Neuronal stem cell (in vitro differentiated cells): ENCODE results near the gene GRPEL1.

Source experiments
- DNase-seq: peaks from one replicate; pipeline ENCODE4 v3.0.0-alpha.2; 2013; ENCODE audit warnings: low spot score
- H2AFZ ChIP-seq: one replicate; pipeline ENCODE4 v1.6.1; 2013; ENCODE audit warnings: mild to moderate bottlenecking, low read length, inconsistent platforms
- H2AK5ac ChIP-seq: 2 replicates; pipeline ENCODE4 v1.6.1; 2013; ENCODE audit warnings: low read depth, mild to moderate bottlenecking, inconsistent platforms, low read length, moderate library complexity, mixed read lengths
- H2BK120ac ChIP-seq: 2 replicates; pipeline ENCODE4 v1.6.1; 2013; ENCODE audit warnings: low read depth, mild to moderate bottlenecking, inconsistent platforms, low read length, moderate library complexity, mixed read lengths
- H2BK12ac ChIP-seq: one replicate; pipeline ENCODE4 v1.6.1; 2013; ENCODE audit warnings: low read length, inconsistent platforms
- H2BK15ac ChIP-seq: 2 replicates; pipeline ENCODE4 v1.6.1; 2013; ENCODE audit warnings: mild to moderate bottlenecking, low read length, inconsistent platforms, mixed read lengths
- H2BK5ac ChIP-seq: one replicate; pipeline ENCODE4 v1.6.1; 2013; ENCODE audit warnings: inconsistent platforms, mild to moderate bottlenecking, low read length, moderate library complexity
- H3K14ac ChIP-seq: one replicate; pipeline ENCODE4 v1.6.1; 2013; ENCODE audit warnings: low read length, inconsistent platforms
- H3K18ac ChIP-seq: 2 replicates; pipeline ENCODE4 v1.6.1; 2013; ENCODE audit warnings: low read length, inconsistent platforms
- H3K23ac ChIP-seq: 2 replicates; pipeline ENCODE4 v1.6.1; 2013; ENCODE audit warnings: low read depth, mild to moderate bottlenecking, mixed read lengths, low read length, inconsistent platforms; ENCODE audit not compliant: poor library complexity
- H3K27ac ChIP-seq: replicated peaks from 3 replicates; pipeline ENCODE4 v1.5.1; 2013; ENCODE audit warnings: low read length, inconsistent platforms
- H3K27me3 ChIP-seq, 3 experiments: 2 replicates each; pipeline ENCODE4 v1.6.1; 2013; ENCODE audit warnings: low read length in 3 of 3, mild to moderate bottlenecking in 2 of 3, inconsistent platforms in 1 of 3, low read depth in 1 of 3, mixed read lengths in 1 of 3, moderate library complexity in 1 of 3; ENCODE audit not compliant: control insufficient read depth in 3 of 3, insufficient read depth in 3 of 3
- H3K36me3 ChIP-seq, 2 donors: replicated peaks in 1 of 2; 2 replicates each; pipeline ENCODE4 v1.6.1; 2013; ENCODE audit warnings: low read length in 2 of 2; ENCODE audit not compliant: control insufficient read depth in 2 of 2, insufficient read depth in 2 of 2
- H3K4ac ChIP-seq: 2 replicates; pipeline ENCODE4 v1.6.1; 2013; ENCODE audit warnings: inconsistent platforms, mild to moderate bottlenecking, low read length, moderate library complexity
- H3K4me1 ChIP-seq, 2 donors: 1 replicate in 1 of 2; 2 replicates in 1 of 2; pipeline ENCODE4 v1.6.1; 2013; ENCODE audit warnings: low read length in 2 of 2, low read depth in 1 of 2; ENCODE audit not compliant: control insufficient read depth in 2 of 2, insufficient read depth in 1 of 2
- H3K4me2 ChIP-seq: one replicate; pipeline ENCODE4 v1.6.1; 2013; ENCODE audit warnings: mild to moderate bottlenecking, low read length, inconsistent platforms; ENCODE audit not compliant: insufficient read depth, poor library complexity, severe bottlenecking
- H3K4me3 ChIP-seq, 2 donors: 2 replicates each; pipeline ENCODE4 v1.5.1; 2013; ENCODE audit warnings: low read length in 2 of 2, mild to moderate bottlenecking in 2 of 2, inconsistent platforms in 1 of 2, moderate library complexity in 1 of 2
- H3K79me1 ChIP-seq: one replicate; pipeline ENCODE4 v1.6.1; 2013; ENCODE audit warnings: low read depth, mild to moderate bottlenecking, inconsistent platforms, low read length, moderate library complexity
- H3K9ac ChIP-seq: one replicate; pipeline ENCODE4 v1.6.1; 2013; ENCODE audit warnings: mild to moderate bottlenecking, low read depth, low read length, inconsistent platforms; ENCODE audit not compliant: poor library complexity
- H3K9me3 ChIP-seq, 2 donors: replicated peaks in 1 of 2; 2 replicates each; pipeline versions ENCODE3 to v1.6.1; 2013; ENCODE audit warnings: low read length in 2 of 2, mild to moderate bottlenecking in 2 of 2, inconsistent platforms in 1 of 2, low read depth in 1 of 2, mixed read lengths in 1 of 2, moderate library complexity in 1 of 2; ENCODE audit not compliant: control insufficient read depth in 2 of 2, insufficient read depth in 1 of 2
- H4K8ac ChIP-seq: one replicate; pipeline ENCODE4 v1.6.1; 2013; ENCODE audit warnings: low read depth, mild to moderate bottlenecking, inconsistent platforms, low read length, moderate library complexity
- H4K91ac ChIP-seq: one replicate; pipeline ENCODE4 v1.6.1; 2013; ENCODE audit warnings: low read length, low read depth, mild to moderate bottlenecking, inconsistent platforms; ENCODE audit not compliant: poor library complexity
- WGBS, 2 donors: extraction: QIAGEN DNeasy Blood & Tissue Kit; methylation state at CpG; one replicate each; pipeline ENCODE4 v1.1.7; 2013; ENCODE audit warnings: missing lambda C conversion rate in 2 of 2, mixed read lengths in 1 of 2; ENCODE audit not compliant: insufficient read length in 2 of 2, insufficient replicate concordance in 1 of 2; ENCODE audit errors: extremely low coverage in 2 of 2; 5-methylcytosine and 5-hydroxymethylcytosine counted together

Gene GRPEL1

DNA sequence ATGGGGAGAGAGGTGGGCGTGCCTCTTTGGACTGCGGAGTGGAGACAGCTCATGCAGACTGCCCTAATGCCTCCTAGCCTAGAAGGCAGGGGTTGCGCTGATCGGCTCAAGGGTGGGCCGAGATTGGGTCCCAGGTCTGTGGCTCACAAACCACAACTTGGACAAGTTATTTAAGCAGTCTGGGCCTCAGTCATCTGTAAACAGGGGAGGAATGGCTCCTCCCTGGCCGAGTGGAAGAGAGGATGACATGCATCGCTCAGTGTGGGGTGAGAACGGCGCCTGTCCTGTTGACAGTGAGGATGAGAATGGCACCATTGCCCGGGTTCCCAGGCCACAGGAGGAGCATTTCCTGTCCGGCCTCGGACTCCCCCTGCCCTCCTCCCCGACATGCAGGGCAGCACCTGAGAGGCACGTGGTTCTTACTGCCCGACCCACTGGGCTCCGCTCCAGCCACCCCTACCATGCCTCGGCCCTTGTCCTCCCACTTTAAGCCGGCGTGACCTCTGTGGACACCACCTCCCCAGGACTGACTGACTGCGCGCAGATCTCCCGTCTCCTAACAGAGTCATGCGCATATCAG is 40.3 kb upstream of the GRPEL1 start:
- no peak overlapping the region for H2BK5ac ChIP-seq
- peak overlapping the region; percentile 60 for H3K18ac ChIP-seq
- no peaks in the 10 kb centered on the region for H3K79me1 ChIP-seq
- no peak overlapping the region for H3K14ac ChIP-seq
- no peaks in the 10 kb centered on the region for H3K36me3 ChIP-seq
- no peak for DNase-seq
- peak overlapping the region; percentile 87 for H2BK15ac ChIP-seq
- H3K9ac ChIP-seq, result no peak overlapping the region
- peak overlapping the region; percentile 67 for H3K23ac ChIP-seq
- peak overlapping the region; percentile 33 for H2BK120ac ChIP-seq
- H4K8ac ChIP-seq, result no peak overlapping the region
- H3K4me1 ChIP-seq, result peaks cover 0 to 8% of the 10 kb centered on the region in 2 donors
- no peak overlapping the region for H3K4me2 ChIP-seq
- H2AK5ac ChIP-seq, result peak overlapping the region; percentile 88
- peaks cover 0 to 5% of the 10 kb centered on the region in 2 donors for H3K9me3 ChIP-seq
- H4K91ac ChIP-seq, result no peak overlapping the region
- H2AFZ ChIP-seq, result no peak overlapping the region
- H3K4ac ChIP-seq, result no peak overlapping the region
- no peak overlapping the region for H3K27ac ChIP-seq
- peaks cover 0 to 18% (median 2%) of the 10 kb centered on the region in 3 experiments for H3K27me3 ChIP-seq
- no peak overlapping the region for H2BK12ac ChIP-seq
- no CpG with 5 or more reads among the region's 23 CpGs for WGBS, 2 donors
- no peak overlapping the region for H3K4me3 ChIP-seq

GRCh38 chr4:7107166-7107905 is 39.5 kb upstream of the GRPEL1 start:
- peak overlapping the region; percentile 27 for H3K18ac ChIP-seq
- DNase-seq, result no peak
- H3K23ac ChIP-seq, result peak overlapping the region; percentile 67
- peak overlapping the region; percentile 5 for H2BK12ac ChIP-seq
- H2BK120ac ChIP-seq, result peak overlapping the region; percentile 33
- H2AK5ac ChIP-seq, result peak overlapping the region; percentile 88
- no peak overlapping the region for H3K4ac ChIP-seq
- H3K4me2 ChIP-seq, result no peak overlapping the region
- H3K36me3 ChIP-seq, result no peaks in the 10 kb centered on the region
- H2BK5ac ChIP-seq, result no peak overlapping the region
- no peak overlapping the region for H4K8ac ChIP-seq
- peak overlapping the region; percentile 67 for H2BK15ac ChIP-seq
- WGBS, 2 donors, result no CpG with 5 or more reads among the region's 11 CpGs
- peaks cover 0 to 26% (median 2%) of the 10 kb centered on the region in 3 experiments for H3K27me3 ChIP-seq
- no peak overlapping the region for H2AFZ ChIP-seq
- peak overlapping the region; percentile 76 for H3K14ac ChIP-seq
- no peak overlapping the region for H3K27ac ChIP-seq
- H3K79me1 ChIP-seq, result no peaks in the 10 kb centered on the region
- peaks cover 0 to under 1% of the 10 kb centered on the region in 2 donors for H3K9me3 ChIP-seq
- no peak overlapping the region for H4K91ac ChIP-seq
- H3K4me1 ChIP-seq, result peaks cover 2 to 11% of the 10 kb centered on the region in 2 donors
- no peak overlapping the region for H3K4me3 ChIP-seq
- H3K9ac ChIP-seq, result no peak overlapping the region

GRCh38 chr4:7105276-7105675 is 37.4 kb upstream of the GRPEL1 start:
- no peak overlapping the region for H3K4ac ChIP-seq
- no peaks in the 10 kb centered on the region for H3K79me1 ChIP-seq
- H3K23ac ChIP-seq, result no peak overlapping the region
- no peak overlapping the region for H3K9ac ChIP-seq
- no peak overlapping the region for H2AFZ ChIP-seq
- H4K91ac ChIP-seq, result no peak overlapping the region
- no peak overlapping the region for H2AK5ac ChIP-seq
- WGBS, 2 donors, result no CpG with 5 or more reads among the region's 15 CpGs
- no peak overlapping the region for H2BK120ac ChIP-seq
- H3K14ac ChIP-seq, result no peak overlapping the region
- no peak overlapping the region for H4K8ac ChIP-seq
- no peak overlapping the region for H2BK12ac ChIP-seq
- peaks cover 0 to 36% (median 2%) of the 10 kb centered on the region in 3 experiments for H3K27me3 ChIP-seq
- no peak overlapping the region for H3K18ac ChIP-seq
- no peak for DNase-seq
- no peak overlapping the region for H3K4me3 ChIP-seq
- H3K4me2 ChIP-seq, result no peak overlapping the region
- no peak overlapping the region for H2BK5ac ChIP-seq
- no peaks in the 10 kb centered on the region for H3K9me3 ChIP-seq
- peaks cover 2 to 19% of the 10 kb centered on the region in 2 donors for H3K4me1 ChIP-seq
- peak overlapping the region; percentile 2 for H2BK15ac ChIP-seq
- H3K27ac ChIP-seq, result no peak overlapping the region
- no peaks in the 10 kb centered on the region for H3K36me3 ChIP-seq

DNA sequence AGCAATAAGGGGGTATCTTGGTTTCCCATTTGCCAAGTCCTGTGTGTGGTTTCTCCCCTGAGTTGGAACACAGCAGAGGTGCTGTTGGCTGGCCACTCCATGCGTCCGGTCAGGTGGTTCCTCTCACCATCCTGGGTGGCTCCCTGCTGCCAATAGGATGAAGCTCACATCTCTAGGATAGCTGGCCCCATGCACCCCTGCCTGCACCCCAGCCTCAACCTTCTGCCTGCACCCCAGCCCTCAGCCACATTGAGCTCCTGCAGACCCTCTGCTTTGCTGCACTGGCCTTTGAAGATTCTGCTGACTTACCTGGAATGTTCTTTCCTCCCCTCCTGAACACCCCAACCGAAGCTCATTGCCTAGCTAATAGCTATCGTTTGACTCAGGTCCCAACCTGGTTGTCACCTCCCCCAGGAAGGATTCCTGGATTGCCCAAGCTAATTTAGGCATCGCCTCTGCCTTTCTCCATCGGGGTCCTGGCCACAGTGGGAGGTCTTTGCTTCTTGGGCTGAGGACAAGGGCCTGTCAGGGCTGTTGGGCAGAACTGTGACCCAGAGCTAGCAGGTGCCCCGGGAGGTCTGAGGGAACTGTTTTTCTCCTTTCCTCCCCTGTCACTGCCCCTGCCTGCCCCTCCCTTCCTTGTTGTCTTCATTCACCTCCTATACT is 36.6 kb upstream of the GRPEL1 start:
- no CpG with 5 or more reads among the region's 7 CpGs for WGBS, 2 donors
- H2BK12ac ChIP-seq, result peak overlapping the region; percentile 1
- H3K4me3 ChIP-seq, result no peak overlapping the region
- H3K36me3 ChIP-seq, result no peaks in the 10 kb centered on the region
- H3K23ac ChIP-seq, result no peak overlapping the region
- H2AK5ac ChIP-seq, result peak overlapping the region; percentile 2
- H4K91ac ChIP-seq, result no peak overlapping the region
- H3K79me1 ChIP-seq, result no peaks in the 10 kb centered on the region
- H2BK5ac ChIP-seq, result no peak overlapping the region
- no peaks in the 10 kb centered on the region for H3K9me3 ChIP-seq
- H3K4me2 ChIP-seq, result no peak overlapping the region
- H3K27me3 ChIP-seq, result peaks cover 0 to 36% (median 2%) of the 10 kb centered on the region in 3 experiments
- H3K9ac ChIP-seq, result no peak overlapping the region
- H3K14ac ChIP-seq, result no peak overlapping the region
- H3K4me1 ChIP-seq, result peaks cover 2 to 19% of the 10 kb centered on the region in 2 donors
- peak overlapping the region; percentile 23 for H2BK15ac ChIP-seq
- H4K8ac ChIP-seq, result no peak overlapping the region
- no peak overlapping the region for H2BK120ac ChIP-seq
- no peak overlapping the region for H2AFZ ChIP-seq
- no peak overlapping the region for H3K4ac ChIP-seq
- H3K27ac ChIP-seq, result no peak overlapping the region
- no peak for DNase-seq
- no peak overlapping the region for H3K18ac ChIP-seq
